Measurements from ENCODE around the gene DMC1. TPM values are rescaled to one million over a fixed set of nuclear protein-coding genes. Genes with fewer than 3 reads are reported as not detected.

DMC1 gene
- total RNA-seq, 1 experiment from 2014 or later: 107 TPM

- in situ Hi-C loops (cut with HindIII; ENCODE audit: low sequenced_read_pairs): no loop called here
- DNase-seq (ENCODE audit: low spot score): peak; percentile 58
Observed at GRCh38 chr22:38505541-38506117, 64.4 kb downstream of the DMC1 start.

- DNase-seq (ENCODE audit: low spot score): no peak
- in situ Hi-C loops (cut with HindIII; ENCODE audit: low sequenced_read_pairs): no loop called here
Observed at GRCh38 chr22:38504731-38505540, 65.0 kb downstream of the DMC1 start.

DNA sequence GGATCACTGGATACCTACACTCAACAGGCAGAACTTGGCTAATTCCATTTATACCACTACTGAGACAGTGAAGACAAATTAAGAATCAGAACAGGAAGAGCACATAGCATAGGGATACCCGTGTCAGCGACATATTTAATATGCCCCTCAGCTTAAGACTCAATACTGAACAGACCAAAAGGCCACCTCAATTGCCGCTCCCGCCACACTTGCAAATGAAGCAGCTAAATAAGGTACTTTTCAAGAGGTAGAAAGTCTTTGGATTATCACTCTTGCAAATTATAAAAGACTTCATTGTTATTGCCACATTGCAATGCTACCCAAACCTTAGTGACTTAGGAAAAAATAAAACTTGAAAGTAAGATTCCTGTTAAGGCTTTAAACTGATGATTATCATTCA is 67.0 kb downstream of the DMC1 start:
- no peak for DNase-seq (ENCODE audit: low spot score)
- in situ Hi-C loops (cut with HindIII; ENCODE audit: low sequenced_read_pairs): no loop called here

DNA sequence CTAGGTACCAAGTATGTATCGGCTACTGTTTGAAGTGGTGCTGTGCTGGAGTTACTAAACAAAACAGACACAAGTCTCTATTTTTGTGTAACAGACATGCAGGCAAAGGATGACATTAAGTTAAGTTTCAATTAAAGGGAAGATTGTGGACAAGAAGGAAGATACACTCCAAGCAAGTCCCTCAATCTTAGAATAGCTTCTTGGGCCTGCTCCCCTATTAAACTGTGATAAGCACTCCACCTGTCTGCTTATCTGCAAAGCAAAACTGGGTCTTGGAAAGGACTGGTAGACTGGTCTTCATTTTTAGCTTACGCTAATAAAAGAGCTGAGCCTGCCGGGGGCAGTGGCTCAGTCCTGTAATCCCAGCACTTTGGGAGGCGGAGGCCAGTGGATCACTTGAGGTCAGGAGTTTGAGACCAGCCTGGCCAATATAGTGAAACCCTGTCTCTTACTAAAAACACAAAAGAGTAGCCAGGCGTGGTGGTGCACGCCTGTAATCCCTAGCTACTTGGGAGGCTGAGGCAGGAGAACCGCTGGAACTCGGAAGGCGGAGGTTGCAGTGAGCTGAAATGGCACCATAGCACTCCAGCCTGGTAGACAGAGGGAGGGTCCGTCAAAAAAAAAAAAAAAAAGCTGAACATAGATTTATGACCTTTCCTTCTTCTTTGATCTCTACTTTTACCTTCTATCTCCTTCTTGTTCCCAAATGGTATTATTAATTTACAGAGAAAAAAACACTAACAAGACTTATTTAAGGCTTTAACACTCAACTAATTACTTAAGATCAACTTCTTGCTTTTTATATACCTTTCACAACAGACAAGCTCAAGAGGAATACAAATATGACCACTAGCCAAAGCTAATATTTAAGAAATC is 67.9 kb downstream of the DMC1 start:
- no peak for DNase-seq (ENCODE audit: low spot score)
- in situ Hi-C loops (cut with HindIII; ENCODE audit: low sequenced_read_pairs): no loop called here

DNA sequence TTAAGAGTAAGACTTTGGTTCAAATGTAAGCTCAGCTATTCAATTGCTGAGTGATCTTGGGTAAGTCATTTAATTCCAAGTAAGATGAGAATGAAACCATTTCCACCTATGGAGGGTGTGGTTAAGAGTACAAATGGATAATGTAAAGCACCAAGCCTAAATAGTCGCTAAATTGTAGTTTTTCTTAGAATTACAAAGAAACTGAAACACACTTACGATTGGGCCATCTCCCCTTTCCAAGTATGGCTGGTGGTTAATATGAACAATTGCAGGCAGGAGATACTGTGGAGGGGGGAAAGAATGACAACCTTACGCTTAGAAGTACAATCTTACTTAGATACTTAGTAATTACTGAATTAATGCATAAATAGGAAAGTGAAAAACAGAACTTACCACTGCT is 72.1 kb downstream of the DMC1 start:
- in situ Hi-C loops (cut with HindIII; ENCODE audit: low sequenced_read_pairs): no loop called here
- no peak for DNase-seq (ENCODE audit: low spot score)

GRCh38 chr22:38494939-38495338 is 75.0 kb downstream of the DMC1 start:
- no peak for DNase-seq (ENCODE audit: low spot score)
- in situ Hi-C loops (cut with HindIII; ENCODE audit: low sequenced_read_pairs): no loop called here

- DNase-seq (ENCODE audit: low spot score): no peak
- in situ Hi-C loops (cut with HindIII; ENCODE audit: low sequenced_read_pairs): no loop called here
Observed at GRCh38 chr22:38494498-38494897, 75.5 kb downstream of the DMC1 start.

DNA sequence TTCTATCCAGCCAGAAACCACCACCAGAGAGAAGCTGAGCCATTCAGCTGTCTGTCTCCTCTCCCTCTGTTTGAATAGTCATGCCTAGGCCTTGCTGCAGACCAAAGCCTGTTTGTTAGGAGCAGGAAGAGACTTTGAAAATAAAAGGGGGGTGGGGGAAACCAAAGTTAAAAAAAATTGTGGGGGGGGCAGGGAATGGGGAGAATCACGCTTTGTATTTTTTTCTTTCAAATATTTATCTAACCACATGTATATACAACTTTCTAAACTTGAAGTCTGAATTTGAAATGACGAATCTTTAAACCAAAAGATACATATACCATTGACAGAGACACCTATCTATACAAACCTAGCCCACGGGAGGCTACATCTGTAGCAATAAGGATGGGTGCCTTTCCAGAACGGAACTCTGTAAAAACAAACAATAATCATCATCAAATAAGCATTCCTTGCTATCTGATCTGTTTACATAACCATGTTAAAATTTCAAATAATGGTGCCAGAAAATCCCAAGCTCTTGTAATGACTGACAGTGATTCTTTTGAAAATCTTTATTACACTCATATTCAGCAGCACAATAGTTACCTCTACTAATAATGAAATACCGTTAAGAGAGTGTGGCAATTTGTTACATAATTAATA is 78.2 kb downstream of the DMC1 start:
- DNase-seq (ENCODE audit: low spot score): no peak
- in situ Hi-C loops (cut with HindIII; ENCODE audit: low sequenced_read_pairs): no loop called here

DNA sequence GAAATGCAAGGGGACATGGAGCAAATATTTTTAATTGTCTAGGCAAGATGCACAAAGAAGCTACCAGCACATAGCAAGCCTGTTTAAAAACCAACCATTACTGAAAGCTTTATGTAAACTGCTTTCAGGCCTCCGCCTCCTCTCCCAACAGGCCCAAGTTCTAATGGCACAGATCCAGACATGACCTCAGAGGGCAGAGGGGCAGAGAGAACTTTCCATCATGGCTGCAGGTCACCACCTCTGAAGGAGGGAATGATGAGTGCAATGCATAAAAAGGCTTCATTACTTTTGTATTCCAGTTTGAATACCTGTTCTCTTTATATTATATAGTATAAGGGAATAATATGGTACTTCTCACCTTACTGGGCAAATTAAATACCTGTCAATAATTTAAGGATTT is 79.1 kb downstream of the DMC1 start:
- DNase-seq (ENCODE audit: low spot score): no peak
- in situ Hi-C loops (cut with HindIII; ENCODE audit: low sequenced_read_pairs): no loop called here

DNA sequence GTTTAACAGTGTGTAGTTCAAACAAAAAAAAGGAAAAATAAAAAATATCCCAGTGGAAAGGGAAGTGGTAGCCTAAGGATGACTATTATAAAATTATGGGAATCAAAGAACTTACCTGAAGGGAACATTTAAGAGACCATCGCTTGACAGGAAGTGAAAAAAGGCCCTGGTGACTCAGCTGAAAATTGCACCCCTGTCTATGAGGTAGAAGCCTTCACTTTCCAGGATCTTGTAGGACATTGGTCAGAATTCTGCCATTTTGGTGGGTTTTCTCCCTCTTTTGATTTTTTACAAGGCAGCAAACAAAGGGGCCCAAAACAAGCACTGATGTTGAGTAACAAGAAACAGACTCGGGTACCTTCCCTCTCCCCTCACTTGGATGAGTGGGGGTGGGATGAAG is 79.5 kb downstream of the DMC1 start:
- in situ Hi-C loops (cut with HindIII; ENCODE audit: low sequenced_read_pairs): no loop called here
- no peak for DNase-seq (ENCODE audit: low spot score)

DNA sequence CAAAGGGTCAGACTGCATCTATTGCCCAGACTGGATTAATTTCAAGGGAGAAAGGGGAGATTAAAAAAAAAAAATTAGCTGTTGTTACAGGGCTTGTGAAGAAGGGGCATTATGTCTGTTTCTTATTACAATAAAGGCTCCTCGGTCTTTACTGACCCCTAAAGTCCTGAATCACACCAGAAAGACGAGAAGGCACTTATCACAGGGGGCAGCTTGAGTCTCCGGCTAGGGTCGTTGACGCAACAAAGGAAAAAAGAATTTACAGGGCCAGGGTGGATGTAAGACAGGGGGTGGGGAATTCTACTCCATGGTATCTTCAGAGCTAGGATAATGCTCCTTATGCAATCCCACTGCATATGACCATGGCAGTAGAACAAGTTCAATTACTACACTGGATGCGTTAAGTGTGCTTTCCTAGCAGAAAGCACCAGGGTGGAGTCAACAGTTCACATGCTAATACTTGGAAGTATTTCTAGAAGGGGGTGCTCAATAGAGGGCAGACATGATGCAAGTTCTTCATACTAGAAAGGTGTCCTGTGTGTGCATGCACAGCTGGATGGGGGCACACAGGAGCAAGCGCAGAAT is 80.3 kb downstream of the DMC1 start:
- in situ Hi-C loops (cut with HindIII; ENCODE audit: low sequenced_read_pairs): no loop called here
- no peak for DNase-seq (ENCODE audit: low spot score)

DNA sequence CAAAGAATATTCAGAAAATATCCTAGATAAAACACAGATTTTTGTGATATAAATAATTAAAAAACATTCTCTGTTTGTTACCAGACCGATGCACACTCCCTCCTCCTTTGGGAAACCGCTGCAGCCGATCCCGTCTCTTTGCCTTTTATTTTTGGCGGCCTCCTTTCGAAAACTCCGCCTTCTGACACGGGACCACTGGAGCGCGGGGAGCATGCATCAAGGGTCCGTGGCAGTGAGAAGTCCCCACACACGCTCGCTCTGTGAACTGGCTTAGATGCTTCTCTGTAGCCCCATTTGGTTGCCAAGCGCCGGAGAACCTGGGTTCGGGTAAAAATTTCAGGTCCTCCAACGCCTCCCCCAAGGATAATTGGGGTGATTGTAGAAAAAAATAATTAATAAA is 80.8 kb downstream of the DMC1 start:
- in situ Hi-C loops (cut with HindIII; ENCODE audit: low sequenced_read_pairs): no loop called here
- DNase-seq (ENCODE audit: low spot score): no peak

- no peak for DNase-seq (ENCODE audit: low spot score)
- in situ Hi-C loops (cut with HindIII; ENCODE audit: low sequenced_read_pairs): no loop called here
Observed at GRCh38 chr22:38487946-38488345, 82.0 kb downstream of the DMC1 start.

GRCh38 chr22:38485783-38486182 is 84.2 kb downstream of the DMC1 start:
- DNase-seq (ENCODE audit: low spot score): no peak
- in situ Hi-C loops (cut with HindIII; ENCODE audit: low sequenced_read_pairs): no loop called here

DNA sequence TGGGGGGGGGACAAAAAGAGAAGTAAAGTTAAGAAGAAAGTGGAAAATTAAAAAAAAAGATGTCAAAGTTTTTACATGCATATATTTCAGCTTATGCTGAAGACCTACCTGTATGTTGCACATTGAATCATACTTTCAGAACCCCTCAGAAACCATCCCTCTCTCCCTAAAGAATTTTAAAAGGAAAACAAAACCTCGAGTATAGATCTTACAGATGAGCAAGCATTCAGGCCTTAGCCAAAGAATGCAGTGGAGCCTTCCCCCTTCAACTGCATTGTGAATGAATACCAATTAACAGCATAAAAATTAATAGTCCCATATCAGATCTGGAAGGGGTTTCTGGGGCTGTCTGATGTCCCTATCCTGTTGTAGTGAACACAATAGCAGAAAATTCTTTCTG is 85.7 kb downstream of the DMC1 start:
- DNase-seq (ENCODE audit: low spot score): no peak
- in situ Hi-C loops (cut with HindIII; ENCODE audit: low sequenced_read_pairs): no loop called here

- no peak for DNase-seq (ENCODE audit: low spot score)
- in situ Hi-C loops (cut with HindIII; ENCODE audit: low sequenced_read_pairs): no loop called here
Observed at GRCh38 chr22:38482662-38483308, 87.2 kb downstream of the DMC1 start.

- in situ Hi-C loops (cut with HindIII; ENCODE audit: low sequenced_read_pairs): no loop called here
- DNase-seq (ENCODE audit: low spot score): no peak
Observed at GRCh38 chr22:38481871-38482332, 88.1 kb downstream of the DMC1 start.

DNA sequence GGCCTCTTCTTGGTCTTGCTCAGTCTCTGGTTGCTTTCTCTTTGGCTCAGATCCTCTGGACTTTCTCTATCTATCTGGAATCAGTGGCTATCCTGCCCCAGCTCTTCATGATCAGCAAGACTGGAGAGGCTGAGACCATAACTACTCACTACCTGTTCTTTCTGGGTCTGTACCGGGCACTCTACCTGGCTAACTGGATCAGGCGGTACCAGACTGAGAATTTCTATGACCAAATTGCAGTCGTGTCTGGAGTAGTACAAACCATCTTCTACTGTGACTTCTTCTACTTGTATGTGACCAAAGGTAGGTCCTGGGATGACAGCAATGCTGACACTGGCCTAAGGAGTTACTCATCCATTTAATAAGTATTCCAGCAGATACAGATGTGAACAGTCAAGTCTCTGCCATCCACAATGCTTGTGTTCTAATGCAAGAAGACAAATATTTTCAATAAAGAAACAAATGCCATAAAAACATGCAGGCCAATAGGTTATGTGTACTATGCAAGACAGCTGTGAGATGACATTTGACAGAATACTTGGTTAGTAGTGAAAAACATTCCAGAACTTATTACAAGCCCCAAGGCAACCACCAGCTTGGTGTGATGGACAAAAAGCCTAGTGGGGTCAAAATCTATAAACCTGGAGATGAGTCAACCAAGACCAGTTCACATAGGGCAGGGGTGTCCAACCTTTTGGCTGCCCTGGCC is 88.7 kb downstream of the DMC1 start:
- no peak for DNase-seq (ENCODE audit: low spot score)
- in situ Hi-C loops (cut with HindIII; ENCODE audit: low sequenced_read_pairs): no loop called here

All from G401 (cell line).